GM13977 (cell line): ENCODE measurements around the gene CAMTA1.

Experiments used
- DNase-seq: peaks from one replicate; pipeline ENCODE4 v3.0.0; 2012; ENCODE audit warnings: low spot score
- CTCF ChIP-seq: IDR thresholded peaks from 2 replicates; pipeline ENCODE4 v1.5.1; 2012; ENCODE audit warnings: mild to moderate bottlenecking, control low read depth; ENCODE audit not compliant: insufficient read depth; ENCODE audit errors: extremely low read depth, missing control alignments
- in situ Hi-C: fragments of 300-500 bp; cut with MboI; formaldehyde crosslinking; loops from one replicate; pipeline ENCODE4 v1.12.0; 2022; ENCODE audit warnings: low sequenced_read_pairs, low pct_unique_long_range_greater_than_20kb, mixed read lengths, inconsistent platforms; ENCODE audit not compliant: unreplicated experiment

The CAMTA1 gene

GRCh38 chr1:7581754-7582459 lies 796.7 kb downstream of the CAMTA1 start:
- in situ Hi-C loops: no loop called here
- no peak for DNase-seq
- no peak for TF ChIP-seq CTCF

GRCh38 chr1:7582460-7582972 lies 797.3 kb downstream of the CAMTA1 start:
- no peak for TF ChIP-seq CTCF
- in situ Hi-C loops: no loop called here
- no peak for DNase-seq

- no peak for DNase-seq
- in situ Hi-C loops: no loop called here
- no peak for TF ChIP-seq CTCF
Observed at GRCh38 chr1:7583291-7584096, 798.2 kb downstream of the CAMTA1 start.

GRCh38 chr1:7584157-7584556 lies 798.9 kb downstream of the CAMTA1 start:
- no peak for DNase-seq

GRCh38 chr1:7584643-7585042 lies 799.4 kb downstream of the CAMTA1 start:
- TF ChIP-seq CTCF: no peak
- DNase-seq: no peak
- in situ Hi-C loops: no loop called here

More at GRCh38 chr1:7584157-7584556, 798.9 kb downstream of the CAMTA1 start:
- no peak for TF ChIP-seq CTCF
- in situ Hi-C loops: no loop called here

GRCh38 chr1:7585216-7585907 lies 800.1 kb downstream of the CAMTA1 start:
- no peak for DNase-seq
- TF ChIP-seq CTCF: no peak
- in situ Hi-C loops: no loop called here
